ENCODE results near the gene APOBEC3A. TPM values are rescaled to one million over a fixed set of nuclear protein-coding genes. Genes with fewer than 3 reads are reported as not detected.
"Not testable (repeated sequence)": the region's sequence is repeated elsewhere in the genome, so short reads cannot be mapped to it uniquely, and the experiment has no call there.

The APOBEC3A gene
- total RNA-seq, 1 experiment from 2014 or later, result not detected

GRCh38 chr22:38973289-38974169 lies 16.1 kb downstream of the APOBEC3A start:
- ChIA-PET POLR2A (no interaction called here), CTCF (interaction anchor here (0.6 to 1.8 kb wide), 21 partner anchors 9 to 1205 kb away, joined by 3 to 10 read pairs (median 4); partner anchors contain the start of gene APOBEC3B)
- no TSS peak for BruUV-seq (replicated peaks)
- Mint-ChIP-seq H3K27ac (ENCODE audit: low read depth, unreplicated experiment) (no peak overlapping the region), H3K4me3 (ENCODE audit: unreplicated experiment) (no peak overlapping the region), H3K36me3 (ENCODE audit: insufficient read depth, unreplicated experiment) (no peaks in the 10 kb centered on the region), H3K27me3 (ENCODE audit: insufficient read depth, unreplicated experiment) (peaks cover 45% of the 10 kb centered on the region), H3K9me3 (ENCODE audit: unreplicated experiment) (no peaks in the 10 kb centered on the region), H3K4me1 (ENCODE audit: insufficient read depth, unreplicated experiment) (no peaks in the 10 kb centered on the region)
- DNase-seq (ENCODE audit: unreplicated experiment), result peak; percentile 51
- intact Hi-C loops (cut with micrococcal nuclease), result loop anchor here (1.0 kb wide), 1 partner anchor 30 kb away; no protein-coding TSS in a partner anchor
- TF ChIP-seq CTCF (IDR thresholded peaks at IDR 0.05; ENCODE audit: unreplicated experiment), result peak; percentile 83

GRCh38 chr22:38974170-38974825 lies 16.9 kb downstream of the APOBEC3A start:
- Mint-ChIP-seq H3K4me1 (ENCODE audit: insufficient read depth, unreplicated experiment) (no peaks in the 10 kb centered on the region), H3K36me3 (ENCODE audit: insufficient read depth, unreplicated experiment) (no peaks in the 10 kb centered on the region), H3K9me3 (ENCODE audit: unreplicated experiment) (no peaks in the 10 kb centered on the region), H3K4me3 (ENCODE audit: unreplicated experiment) (no peak overlapping the region), H3K27ac (ENCODE audit: low read depth, unreplicated experiment) (no peak overlapping the region), H3K27me3 (ENCODE audit: insufficient read depth, unreplicated experiment) (peaks cover 45% of the 10 kb centered on the region)
- TF ChIP-seq CTCF (IDR thresholded peaks at IDR 0.05; ENCODE audit: unreplicated experiment), result no peak
- CTCF ChIA-PET, result interaction anchor here (0.6 to 1.8 kb wide), 16 partner anchors 8 to 1204 kb away, joined by 3 to 10 read pairs (median 4); partner anchors contain the start of gene APOBEC3B
- intact Hi-C loops (cut with micrococcal nuclease), result no loop called here
- BruUV-seq (replicated peaks), result no TSS peak
- DNase-seq (ENCODE audit: unreplicated experiment), result no peak
- POLR2A ChIA-PET, result no interaction called here

DNA sequence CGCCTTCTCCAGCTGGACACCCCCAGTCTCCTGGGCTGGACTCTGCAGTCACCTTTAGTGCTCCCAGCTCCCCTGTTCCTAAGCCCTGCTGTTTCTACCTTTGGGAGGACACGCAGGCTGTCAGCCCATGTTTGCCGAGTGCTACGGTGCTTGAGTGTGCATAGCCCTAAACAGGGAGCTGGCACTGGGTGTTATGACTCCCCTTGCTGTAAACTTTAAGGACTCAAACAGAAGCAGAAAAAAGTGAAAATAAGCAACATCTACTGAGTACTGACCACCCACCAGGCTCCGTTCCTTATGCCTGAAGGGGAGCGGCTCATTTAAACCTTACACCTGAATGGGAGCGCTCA lies 17.4 kb downstream of the APOBEC3A start:
- Mint-ChIP-seq H3K27ac (ENCODE audit: low read depth, unreplicated experiment) (no peak overlapping the region), H3K4me1 (ENCODE audit: insufficient read depth, unreplicated experiment) (no peaks in the 10 kb centered on the region), H3K27me3 (ENCODE audit: insufficient read depth, unreplicated experiment) (peaks cover 45% of the 10 kb centered on the region), H3K9me3 (ENCODE audit: unreplicated experiment) (no peaks in the 10 kb centered on the region), H3K36me3 (ENCODE audit: insufficient read depth, unreplicated experiment) (no peaks in the 10 kb centered on the region), H3K4me3 (ENCODE audit: unreplicated experiment) (no peak overlapping the region)
- ChIA-PET CTCF (interaction anchor here (0.6 to 1.8 kb wide), 4 partner anchors 22 to 637 kb away, joined by 3 to 6 read pairs (median 4); no protein-coding TSS in a partner anchor), POLR2A (no interaction called here)
- BruUV-seq (replicated peaks), result no TSS peak
- intact Hi-C loops (cut with micrococcal nuclease), result no loop called here
- TF ChIP-seq CTCF (IDR thresholded peaks at IDR 0.05; ENCODE audit: unreplicated experiment), result no peak
- DNase-seq (ENCODE audit: unreplicated experiment), result no peak

DNA sequence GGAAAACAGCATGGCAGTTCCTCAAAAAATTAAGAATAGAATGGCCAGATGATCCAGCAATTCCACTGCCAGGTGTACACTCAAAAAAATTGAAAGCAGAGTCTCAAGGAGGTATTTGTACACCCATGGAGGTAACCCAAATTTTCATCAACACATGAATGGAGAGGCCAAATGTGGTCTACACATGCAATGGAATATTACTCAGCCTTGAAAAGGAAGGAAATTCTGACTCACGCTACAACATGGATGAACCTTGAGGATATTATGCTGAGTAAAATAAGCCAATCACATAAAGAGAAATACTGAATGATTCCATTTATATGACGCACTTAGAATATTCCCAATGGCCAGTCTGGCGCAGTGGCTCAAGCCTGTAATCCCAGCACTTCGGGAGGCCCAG lies 19.9 kb downstream of the APOBEC3A start:
- H3K4me1 Mint-ChIP-seq (ENCODE audit: insufficient read depth, unreplicated experiment); CTCF ChIA-PET; H3K4me3 Mint-ChIP-seq (ENCODE audit: unreplicated experiment); DNase-seq (ENCODE audit: unreplicated experiment); intact Hi-C loops (cut with micrococcal nuclease); POLR2A ChIA-PET; H3K9me3 Mint-ChIP-seq (ENCODE audit: unreplicated experiment); H3K36me3 Mint-ChIP-seq (ENCODE audit: insufficient read depth, unreplicated experiment); BruUV-seq (replicated peaks); H3K27ac Mint-ChIP-seq (ENCODE audit: low read depth, unreplicated experiment): not testable (repeated sequence)
- peaks cover 21% of the 10 kb centered on the region for H3K27me3 Mint-ChIP-seq (ENCODE audit: insufficient read depth, unreplicated experiment)

- DNase-seq (ENCODE audit: unreplicated experiment); H3K4me3 Mint-ChIP-seq (ENCODE audit: unreplicated experiment); BruUV-seq (replicated peaks); H3K9me3 Mint-ChIP-seq (ENCODE audit: unreplicated experiment); H3K27ac Mint-ChIP-seq (ENCODE audit: low read depth, unreplicated experiment); H3K36me3 Mint-ChIP-seq (ENCODE audit: insufficient read depth, unreplicated experiment): not testable (repeated sequence)
- Mint-ChIP-seq H3K4me1 (ENCODE audit: insufficient read depth, unreplicated experiment) (peaks cover 15% of the 10 kb centered on the region), H3K27me3 (ENCODE audit: insufficient read depth, unreplicated experiment) (peaks cover 20% of the 10 kb centered on the region)
- CTCF ChIA-PET, result interaction anchor here (1.0 kb wide), 1 partner anchor 111 kb away, joined by 3 read pairs; no protein-coding TSS in a partner anchor
- POLR2A ChIA-PET, result interaction anchor here (0.6 kb wide), 1 partner anchor 112 kb away, joined by 3 read pairs; no protein-coding TSS in a partner anchor
- intact Hi-C loops (cut with micrococcal nuclease), result loop anchor here (5.0 kb wide), 1 partner anchor 108 kb away; the partner anchor contains the start of gene CBX6
These were observed 23.2 kb downstream of the APOBEC3A start for GRCh38 chr22:38980587-38980986.

All from MCF 10A (cell line).